Umbilical cord (tissue), 2 donors: ENCODE measurements around the gene SPRED1. TPM values are rescaled to one million over a fixed set of nuclear protein-coding genes. Genes with fewer than 3 reads are reported as not detected.
A peak's percentile ranks its signal among the peaks of the same experiment; 100 is the strongest.

Experiments used
- DNase-seq: peaks from one replicate; pipeline ENCODE4 v3.0.0-alpha.2; 2015; ENCODE audit warnings: low spot score
- total RNA-seq: library from RNA; depleted of rRNA; stranded (reverse); fragments of >200 nt; gene quantifications from one replicate; pipeline ENCODE4 v1.2.3, GENCODE V29; 2014; ENCODE audit warnings: low replicate concordance; ENCODE audit not compliant: insufficient read depth

Gene SPRED1
- 74.9 TPM for total RNA-seq

DNA sequence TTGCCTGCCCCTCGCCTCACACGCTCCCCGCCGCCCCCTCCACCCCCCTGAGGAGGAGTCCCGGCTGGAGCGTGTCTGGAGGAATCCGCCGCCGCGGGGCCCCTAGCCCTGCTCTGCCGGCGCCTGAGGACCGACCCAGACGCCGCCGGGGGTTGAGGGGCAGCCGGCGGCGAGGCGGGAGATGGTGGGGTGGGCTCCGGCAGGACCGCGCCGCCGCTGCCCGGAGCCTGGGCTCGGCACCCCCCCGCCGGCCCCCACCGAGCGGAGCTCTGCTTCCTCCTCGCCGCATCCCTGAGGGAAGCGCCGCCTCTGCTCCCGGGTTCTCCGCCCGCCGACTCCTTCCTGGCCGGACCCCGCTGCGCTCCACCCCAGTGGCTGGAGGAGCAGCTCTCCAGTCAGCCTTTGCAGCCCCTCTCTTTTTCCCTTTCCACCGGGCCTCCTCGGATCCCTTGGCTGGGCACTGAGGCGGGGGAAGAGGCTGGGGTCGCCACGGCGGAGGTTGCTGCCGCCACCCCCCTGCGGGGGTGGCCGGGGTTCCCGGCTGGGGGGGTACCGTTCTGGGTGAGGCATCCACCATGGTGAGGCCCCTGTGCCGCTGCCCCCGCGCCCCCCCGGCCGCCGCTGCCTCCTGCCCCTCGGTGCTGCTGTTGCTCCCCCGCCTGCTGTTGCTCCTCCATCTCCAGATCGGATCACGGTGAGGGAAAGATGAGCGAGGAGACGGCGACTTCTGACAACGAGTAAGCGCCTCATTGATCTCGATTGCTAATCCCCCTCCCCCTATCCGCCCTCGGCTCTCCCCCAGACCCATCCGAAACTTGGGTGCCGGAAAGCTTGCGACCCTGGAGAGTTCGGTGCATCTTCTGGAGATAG is at the start of gene SPRED1:
SPRED1 (plus strand) TSS at position 356 of the 870 bp plus-strand sequence; CDS start at position 706, 350 bp downstream.
- DNase-seq = peak; percentile 82

DNA sequence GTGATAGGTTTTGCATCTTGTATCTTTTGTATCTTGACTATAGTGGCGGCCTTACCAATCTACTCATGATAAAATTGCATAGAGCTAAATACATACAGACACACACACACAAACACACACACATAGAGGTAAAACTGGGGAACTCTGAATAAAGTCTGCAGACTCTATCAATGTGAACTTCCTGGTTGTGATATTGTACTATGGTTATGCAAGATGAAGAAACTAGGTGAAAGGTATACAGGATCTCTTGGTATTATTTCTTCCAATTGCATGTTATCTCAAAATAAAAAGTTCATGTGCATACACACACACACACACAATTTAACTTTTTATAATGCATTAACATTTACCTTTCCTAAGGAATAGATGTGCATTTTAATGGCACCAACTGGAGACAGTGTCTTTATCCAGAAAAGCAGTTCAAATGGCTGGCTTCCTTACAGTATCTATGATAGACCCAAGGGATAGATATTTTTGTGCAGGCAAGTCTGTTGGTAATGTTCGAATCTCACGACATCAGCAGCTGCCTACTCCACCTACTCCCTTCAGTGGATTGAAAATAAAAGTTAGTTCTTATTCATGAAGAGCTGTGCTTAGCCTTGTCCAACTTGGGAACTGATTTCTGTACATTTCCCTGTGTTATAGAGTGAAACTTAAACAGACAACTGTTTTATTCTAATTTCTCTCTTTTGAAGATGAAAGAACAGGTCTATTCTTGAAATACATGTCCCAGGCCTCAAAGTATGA is 46.9 kb upstream of the SPRED1 start:
- no peak for DNase-seq

DNA sequence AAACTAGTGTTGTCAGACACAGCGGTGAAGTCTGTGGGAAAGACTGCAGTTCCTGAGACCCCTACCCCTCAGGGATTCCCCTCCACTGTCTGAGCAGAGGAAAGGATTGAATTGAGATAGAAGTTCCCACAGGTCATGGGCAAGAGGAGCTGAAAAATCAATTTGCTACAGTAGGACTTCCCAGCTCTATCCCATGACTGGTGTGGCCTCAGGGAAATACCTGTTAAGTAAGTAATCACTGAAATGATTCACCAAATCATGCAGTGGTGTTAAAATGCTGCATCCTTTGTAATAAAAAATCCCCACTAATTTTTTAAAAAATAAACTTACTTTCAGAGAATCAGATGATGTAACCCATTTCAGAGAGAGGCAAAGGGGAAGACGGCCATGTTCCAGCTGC is 45.0 kb upstream of the SPRED1 start:
- DNase-seq = no peak

DNA sequence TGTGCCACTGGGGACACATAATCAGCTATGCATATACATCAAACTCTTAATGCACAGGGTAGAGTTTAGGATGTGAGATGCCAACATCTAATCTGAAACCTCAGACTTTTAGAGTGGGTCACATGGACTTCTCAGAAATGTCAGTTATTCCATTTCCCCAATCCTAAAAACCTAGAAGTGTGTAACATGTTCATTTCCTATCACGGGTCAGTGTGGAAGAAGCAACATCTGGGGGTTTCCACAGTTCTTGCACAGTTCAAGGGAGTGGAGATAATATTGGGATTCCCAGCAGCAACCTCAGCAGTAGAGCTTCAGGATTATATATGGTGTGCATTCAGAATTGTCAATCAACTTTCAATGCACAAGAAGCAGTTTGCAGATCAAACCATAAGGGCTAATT is 44.4 kb upstream of the SPRED1 start:
- DNase-seq = no peak

DNA sequence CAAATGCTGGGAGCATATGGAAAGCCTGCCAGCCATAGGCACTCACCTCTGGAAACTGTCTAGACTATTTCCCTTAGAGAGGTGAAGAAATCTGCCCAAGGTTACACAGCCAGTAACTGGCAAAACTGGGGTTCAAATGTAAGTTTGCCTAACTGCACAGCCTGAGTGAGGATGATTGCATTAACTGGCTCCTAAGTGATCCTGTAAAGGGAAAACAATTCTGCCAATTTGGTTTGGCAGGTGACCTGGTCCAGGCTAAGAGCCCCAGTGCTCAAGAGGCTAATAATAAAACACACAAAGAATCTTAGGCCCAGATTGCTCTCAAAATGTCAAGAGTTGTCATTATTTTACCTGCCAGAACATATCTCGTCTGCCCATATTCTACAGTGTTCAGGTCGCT is 43.9 kb upstream of the SPRED1 start:
- DNase-seq = no peak

DNA sequence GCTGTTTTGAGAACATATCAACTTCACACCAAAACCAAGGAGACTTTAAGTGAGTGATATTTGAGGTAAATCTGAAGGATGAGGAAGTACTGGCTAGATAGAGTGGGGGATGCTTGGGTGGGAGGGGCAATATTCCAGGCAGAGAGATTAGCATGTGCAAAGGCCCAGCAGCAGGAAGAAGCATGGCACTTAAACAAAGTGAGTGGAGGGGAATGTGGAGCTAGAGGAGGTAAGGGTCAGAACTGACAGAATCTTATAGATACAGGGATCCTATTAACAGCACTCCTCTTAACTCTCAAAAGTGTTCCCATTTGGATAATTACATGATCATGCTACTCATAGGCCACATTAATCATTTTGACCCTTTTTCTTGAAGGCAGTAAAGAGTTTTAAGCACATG is 41.4 kb upstream of the SPRED1 start:
- DNase-seq = no peak

DNA sequence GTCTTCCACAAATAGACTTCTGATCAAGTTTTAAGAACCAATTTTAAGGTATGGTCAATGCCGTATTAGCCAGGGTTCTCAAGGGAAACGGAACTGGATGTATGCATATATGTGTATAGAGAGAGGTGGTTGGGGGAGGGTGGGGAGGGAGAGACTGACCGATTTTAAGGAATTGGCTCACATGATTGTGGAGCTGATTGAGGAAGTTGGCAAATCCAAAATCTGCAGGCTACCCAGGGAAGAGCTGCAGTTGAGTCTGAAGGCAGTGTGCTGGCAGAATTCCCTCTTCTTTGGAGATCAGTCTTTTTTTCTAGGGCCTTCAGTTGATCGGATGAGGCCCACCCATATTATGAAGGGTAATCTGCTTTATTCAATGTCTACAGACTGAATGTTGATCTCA is 40.8 kb upstream of the SPRED1 start:
- no peak for DNase-seq

DNA sequence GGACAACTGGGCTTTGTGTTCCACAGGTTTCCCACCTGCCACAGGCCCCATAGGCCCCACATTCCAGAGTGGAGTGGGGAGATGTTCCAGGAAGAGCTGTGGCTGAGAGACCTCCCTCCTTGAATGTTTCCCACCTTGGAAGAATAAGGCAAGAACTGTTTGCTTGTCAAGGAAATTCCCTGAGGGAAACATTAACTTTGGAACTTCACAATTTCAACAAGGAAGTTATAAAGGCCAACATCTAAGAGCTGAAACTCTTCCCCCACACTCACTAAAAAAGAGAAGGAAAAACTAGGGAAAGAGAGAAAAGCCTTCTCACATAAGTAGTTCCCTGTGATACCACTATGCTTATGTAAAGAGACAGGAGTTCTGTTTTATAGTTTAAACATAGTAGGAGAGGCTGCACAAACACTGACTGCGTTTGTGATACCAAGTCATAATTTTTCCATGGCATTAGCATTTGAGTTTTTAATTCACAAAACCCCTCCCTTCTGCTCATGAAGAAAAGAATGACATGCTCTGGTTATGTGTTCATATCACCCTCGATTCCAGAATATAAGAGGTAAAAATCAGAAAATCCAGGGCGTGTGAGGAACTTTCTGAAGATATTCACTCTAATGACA is 39.8 kb upstream of the SPRED1 start:
- DNase-seq = no peak

DNA sequence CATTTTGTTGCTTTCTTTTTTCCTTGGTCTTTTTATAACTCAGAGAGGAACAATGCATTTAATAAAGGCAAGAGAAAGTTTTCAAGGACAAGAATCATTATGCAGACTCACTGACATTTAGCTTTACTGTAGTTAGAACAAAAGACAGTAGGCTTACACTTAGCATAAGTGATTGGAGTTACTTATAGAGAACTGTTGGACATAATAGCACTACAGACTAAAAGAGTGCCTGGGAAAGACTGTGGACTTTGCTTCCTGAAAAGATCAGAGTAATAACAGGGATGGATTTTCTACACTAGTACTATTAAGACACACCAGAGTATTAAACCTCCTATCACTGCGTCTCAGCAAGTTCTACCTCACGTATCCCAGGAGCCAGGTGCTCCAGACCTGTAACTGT is 39.3 kb upstream of the SPRED1 start:
- no peak for DNase-seq

DNA sequence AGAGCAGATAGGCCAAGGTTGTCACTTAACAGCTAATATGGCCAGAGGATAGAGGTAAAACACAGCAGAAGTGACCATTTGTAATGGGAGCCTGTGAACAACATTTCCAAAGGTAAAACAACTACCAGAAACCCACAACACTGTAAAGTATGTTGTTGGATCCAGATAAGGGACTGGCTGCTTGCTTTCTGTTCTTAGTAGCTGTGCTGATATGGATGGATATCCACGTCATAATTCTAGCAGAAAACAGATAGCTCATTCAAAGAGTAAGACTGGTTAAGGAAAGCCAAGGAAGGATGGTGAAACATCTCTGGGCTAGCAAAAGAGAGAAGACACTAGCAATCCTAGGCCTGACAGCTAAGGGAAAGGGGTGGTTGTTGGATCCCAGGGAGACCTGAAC is 36.9 kb upstream of the SPRED1 start:
- DNase-seq = peak; percentile 82

DNA sequence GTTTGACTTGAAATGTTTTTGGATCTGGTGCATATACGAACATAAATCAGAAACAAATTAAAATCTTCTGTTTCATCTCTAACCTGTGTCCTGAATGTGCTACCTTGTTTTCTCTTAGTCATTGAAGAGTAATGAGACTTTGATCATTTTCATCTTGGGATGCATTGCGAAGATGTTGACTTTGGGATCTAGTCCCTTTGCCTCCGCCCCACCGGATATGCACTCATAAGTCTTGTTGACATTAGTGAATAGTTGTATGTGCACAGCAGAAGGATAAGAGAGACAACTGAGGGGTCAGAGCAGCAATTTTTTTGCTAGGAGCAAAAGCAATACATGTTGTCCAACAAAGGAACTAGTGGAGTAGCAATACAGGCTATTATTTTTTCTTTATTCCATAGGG is 35.9 kb upstream of the SPRED1 start:
- no peak for DNase-seq

DNA sequence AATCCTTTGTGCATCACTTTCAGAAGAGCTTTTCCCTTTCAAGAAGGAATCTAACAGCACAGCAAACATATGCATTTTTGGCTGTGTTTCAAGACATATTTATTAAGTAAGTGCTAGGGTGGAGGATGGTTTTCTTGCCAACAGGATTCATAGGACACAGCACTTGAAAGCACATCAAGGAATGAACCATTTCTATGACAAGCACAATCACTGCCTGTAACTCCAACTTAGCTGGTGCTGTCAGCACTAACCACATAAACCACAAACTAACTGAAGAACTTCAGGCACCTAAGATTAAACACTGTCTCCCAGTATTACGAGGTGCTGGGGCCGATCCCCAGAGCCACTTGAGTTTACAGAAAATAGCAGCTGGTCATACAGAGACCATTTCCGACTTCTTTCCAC is 35.4 kb upstream of the SPRED1 start:
- DNase-seq = peak; percentile 97

DNA sequence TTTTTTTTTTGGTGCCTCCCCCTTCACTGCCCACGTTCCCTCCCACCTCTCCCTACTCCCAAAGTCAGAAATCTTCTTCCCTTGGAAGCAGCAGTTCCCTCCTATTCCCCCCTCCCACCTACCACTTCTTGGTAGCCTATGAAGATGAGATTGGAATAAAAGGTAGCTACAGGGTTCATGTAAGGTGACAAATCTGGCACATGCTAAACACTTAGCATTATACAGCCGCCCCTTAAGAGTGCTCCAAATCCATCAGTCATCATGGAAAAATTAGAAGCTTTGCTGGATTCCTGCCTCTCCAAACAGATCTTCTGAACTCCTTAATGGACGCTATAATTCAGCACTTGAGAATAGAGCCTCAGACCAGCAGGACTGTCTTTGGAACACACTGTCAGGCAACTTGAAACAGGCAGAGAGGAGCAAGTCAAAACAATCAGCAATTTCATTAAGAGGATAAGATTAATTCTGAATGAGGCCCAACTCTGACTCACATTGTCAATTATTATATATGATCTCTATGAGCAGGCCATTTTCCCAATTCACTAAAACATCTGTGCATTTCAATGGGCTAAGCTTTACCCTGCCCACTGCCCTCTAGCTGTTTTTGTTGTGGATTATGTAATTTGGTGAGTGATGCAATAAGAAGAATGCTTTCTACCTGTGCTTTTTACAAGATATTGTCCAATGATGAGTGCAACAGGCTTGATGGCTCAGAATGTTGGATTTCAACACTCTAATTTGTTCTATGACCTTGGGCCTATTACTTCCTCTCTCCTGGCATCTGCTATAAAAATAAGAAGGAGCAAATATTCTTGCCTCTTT is 34.6 kb upstream of the SPRED1 start:
- peak; percentile 68 for DNase-seq

DNA sequence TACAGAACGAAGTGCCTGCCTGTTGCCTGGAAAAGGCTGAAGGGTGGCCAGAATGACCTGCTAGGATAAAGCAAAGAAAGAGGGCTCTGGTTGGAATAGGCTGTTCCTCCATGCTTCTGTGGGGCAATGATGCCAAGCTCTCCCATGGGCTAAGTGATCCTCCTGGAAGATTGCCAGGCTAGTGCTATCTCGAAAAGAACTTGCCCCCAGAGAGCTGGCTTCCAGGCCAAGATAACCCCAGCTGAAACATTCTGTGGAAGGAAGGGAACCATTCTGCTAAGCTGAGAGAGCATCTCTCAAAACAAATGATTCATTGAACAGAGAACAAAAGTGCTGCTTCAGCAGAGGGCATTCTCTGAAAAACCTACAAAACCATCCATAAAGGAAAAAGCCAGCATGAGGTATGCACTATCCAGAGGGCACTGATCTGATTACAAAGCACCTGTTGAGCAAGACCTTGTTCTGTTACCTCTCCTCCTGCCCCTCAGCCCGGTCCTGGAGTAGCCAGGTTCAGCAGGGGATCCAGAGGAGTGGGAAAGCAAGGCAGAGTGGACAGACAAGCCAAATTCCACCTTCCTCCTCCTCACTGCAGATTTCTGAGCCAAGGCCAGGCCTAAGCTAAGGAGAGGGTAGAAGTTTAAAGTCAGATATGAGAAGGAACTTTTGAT is 31.9 kb upstream of the SPRED1 start:
- DNase-seq = no peak

DNA sequence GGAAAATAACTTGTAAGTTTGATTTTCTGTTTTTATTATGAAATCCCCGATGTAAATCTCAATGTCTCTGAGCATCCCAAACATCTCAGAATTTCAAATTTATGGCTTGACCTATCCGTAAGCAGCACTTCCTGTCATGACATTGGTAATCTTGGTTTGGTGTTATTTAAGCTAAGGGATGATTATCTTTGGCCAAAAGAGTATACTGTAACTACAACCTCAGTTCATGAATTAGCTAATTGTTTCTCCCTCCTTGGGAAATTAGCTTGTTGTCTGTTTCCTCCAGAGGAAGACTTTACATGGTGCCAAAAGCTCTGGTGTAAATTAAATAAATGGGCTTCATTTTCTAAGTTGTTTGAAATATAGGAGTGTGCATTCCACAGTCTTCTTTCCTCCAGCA is 28.1 kb upstream of the SPRED1 start:
- DNase-seq = no peak

DNA sequence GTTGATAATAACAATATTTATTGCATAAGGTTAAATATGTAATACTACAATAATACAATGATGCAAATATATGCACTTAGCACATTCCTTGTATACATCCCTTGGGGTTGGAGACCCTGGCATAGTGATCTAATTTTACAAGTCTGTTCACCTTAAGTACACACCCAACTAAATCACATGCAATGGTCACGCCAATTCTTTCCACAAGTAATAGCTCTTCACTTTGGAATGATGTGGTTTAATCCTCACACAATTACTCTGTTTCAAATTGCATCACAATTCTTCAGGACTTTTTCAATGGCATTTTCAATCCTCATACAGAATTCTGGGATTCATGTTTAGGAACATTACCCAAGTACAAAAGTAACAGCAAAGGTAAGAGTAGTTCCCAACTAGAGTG is 27.3 kb upstream of the SPRED1 start:
- no peak for DNase-seq

DNA sequence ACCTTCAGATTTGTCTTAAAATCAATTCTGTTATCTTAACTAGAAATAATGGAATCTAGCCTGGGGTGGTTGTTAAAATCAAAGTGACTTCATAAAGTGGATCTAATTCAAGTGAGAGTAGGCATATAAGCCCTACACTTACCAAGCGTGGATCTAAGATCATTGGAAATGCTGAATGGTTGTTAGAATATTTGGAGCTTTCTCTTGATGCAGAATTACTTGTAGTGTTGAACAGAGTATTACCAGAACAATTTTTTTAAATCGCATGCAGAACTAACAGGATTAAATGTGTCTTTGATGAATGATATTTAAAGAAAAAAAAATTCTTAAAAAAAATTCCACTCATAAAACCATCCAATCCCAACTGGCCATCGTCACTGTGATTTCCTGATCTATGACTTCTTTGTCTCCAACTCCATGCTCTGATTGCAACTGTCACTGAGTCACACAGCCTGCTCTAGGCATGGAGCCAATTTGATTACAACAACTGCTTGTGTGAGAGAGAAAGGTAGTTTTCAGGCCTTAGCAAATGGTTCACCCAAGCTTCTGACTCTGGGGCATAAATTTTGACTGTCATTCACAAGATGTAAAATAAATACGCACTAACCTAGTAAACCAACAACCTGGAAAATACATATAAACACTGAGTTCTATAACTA is 25.9 kb upstream of the SPRED1 start:
- peak; percentile 76 for DNase-seq

DNA sequence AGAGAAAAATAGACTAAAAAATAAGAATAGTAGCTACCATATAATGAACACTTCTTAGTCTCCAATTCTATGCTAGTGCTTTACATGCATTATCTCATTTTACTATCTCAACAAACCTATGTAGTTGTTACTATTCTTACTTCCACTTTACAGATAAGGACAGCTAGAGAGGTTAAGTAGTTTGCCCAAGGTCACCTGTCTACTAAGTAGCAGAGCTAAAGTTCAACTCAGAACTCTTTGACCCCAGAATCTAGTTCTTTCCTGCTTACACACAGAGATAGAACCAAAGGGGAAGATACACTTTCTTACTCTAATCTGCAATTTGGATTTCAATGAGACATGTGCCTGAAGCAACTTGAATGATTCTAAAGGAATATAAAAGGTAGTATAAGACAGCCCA is 24.7 kb upstream of the SPRED1 start:
- no peak for DNase-seq

DNA sequence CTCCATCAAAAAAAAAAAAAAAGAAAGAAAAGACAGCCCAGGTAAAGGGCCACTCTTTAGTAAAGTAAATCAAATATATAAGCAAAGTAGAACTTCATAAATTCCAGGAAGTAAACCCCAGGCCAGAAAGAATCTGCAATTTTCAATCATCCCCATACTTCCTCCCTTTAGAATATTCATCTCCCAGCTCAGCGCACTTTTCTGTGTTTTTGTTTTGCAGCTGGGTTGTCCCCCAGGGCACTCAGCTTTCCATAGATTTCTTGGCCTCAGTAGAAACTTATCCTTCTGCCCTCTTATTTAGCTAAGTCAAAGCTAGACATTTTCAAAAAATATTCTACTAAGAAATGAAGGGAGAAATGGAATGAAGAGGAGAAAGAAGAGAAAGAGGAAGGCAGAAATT is 24.0 kb upstream of the SPRED1 start:
- no peak for DNase-seq

DNA sequence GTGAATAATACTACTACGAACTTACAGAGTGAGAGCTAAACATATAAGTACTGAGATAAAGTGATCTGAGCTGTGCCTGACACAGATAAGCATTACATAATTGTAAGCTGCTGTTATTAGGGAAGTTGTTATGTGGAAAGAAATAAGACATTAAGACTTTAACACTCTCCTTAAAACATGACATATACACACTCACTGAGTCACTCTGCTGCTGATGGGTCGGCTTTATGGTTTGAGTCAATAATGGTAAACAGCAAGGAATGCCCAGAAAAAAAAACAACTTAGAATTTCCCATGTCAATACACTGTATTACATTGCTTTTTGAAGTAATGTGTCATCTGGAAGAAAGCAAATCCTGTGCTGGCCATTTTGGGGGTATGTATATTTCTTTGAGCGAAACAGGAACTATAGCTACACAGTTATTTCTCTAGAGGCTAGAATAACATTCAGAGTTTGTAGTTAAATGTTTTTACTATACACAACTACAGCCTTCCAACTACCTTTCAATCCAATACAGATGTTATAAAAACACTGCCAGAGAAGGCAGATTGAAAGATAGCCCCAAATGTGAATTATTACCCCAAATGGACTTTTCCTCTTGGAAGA is 22.8 kb upstream of the SPRED1 start:
- no peak for DNase-seq
